Measurements from ENCODE around the gene CFD. TPM values are rescaled to one million over a fixed set of nuclear protein-coding genes. Genes with fewer than 3 reads are reported as not detected.

Gene CFD
- total RNA-seq: 0.55 TPM in 1 of 2 replicates, not detected in the other

GRCh38 chr19:858868-859843 is at the start of gene CFD:
Gene CFD, plus strand, starts transcription at chr19:859664. Its CDS starts 26 bp downstream, at chr19:859690.

GRCh38 chr19:821825-822503 is 37.5 kb upstream of the CFD start, which contains the start of gene PLPPR3:
Gene PLPPR3, minus strand, starts transcription at chr19:821955. Its CDS starts 396 bp downstream, at chr19:821559.

GRCh38 chr19:827710-828321 is 31.6 kb upstream of the CFD start, which contains the start of gene AZU1:
Gene AZU1, plus strand, starts transcription at chr19:827837. Its CDS starts 10 bp downstream, at chr19:827847.

GRCh38 chr19:840519-841206 is 18.8 kb upstream of the CFD start, which contains the start of gene PRTN3:
Gene PRTN3, plus strand, starts transcription at chr19:840999. Its CDS starts 10 bp downstream, at chr19:841009.

GRCh38 chr19:852136-853013 is 7.1 kb upstream of the CFD start, which contains the start of gene ELANE:
Gene ELANE, plus strand, starts transcription at chr19:852303. Its CDS starts 26 bp downstream, at chr19:852329.

GRCh38 chr19:892894-893689 is 33.6 kb downstream of the CFD start, which contains the start of the genes MED16 and RNU6-9:
Gene MED16, minus strand, starts transcription at chr19:893187. Its CDS starts 2,056 bp downstream, at chr19:891131.
Gene RNU6-9, plus strand, starts transcription at chr19:893484.

Other genes starting within 250 kb of the CFD start
- gene POLRMT, start 226.1 kb upstream of the CFD start, total RNA-seq: 26.4 and 36.2 TPM in 2 replicates
- gene FGF22, start 219.8 kb upstream of the CFD start, total RNA-seq: not detected in 2 replicates
- 126 and 152 TPM in 2 replicates for gene RNF126, start 196.4 kb upstream of the CFD start, total RNA-seq
- gene FSTL3, start 183.3 kb upstream of the CFD start, total RNA-seq: 259 and 303 TPM in 2 replicates
- not detected in 2 replicates for gene PRSS57, start 164.2 kb upstream of the CFD start, total RNA-seq
- gene PALM, start 150.7 kb upstream of the CFD start, total RNA-seq: 0.11 TPM in 1 of 2 replicates, not detected in the other
- 7.2 and 12.6 TPM in 2 replicates for gene MISP, start 108.6 kb upstream of the CFD start, total RNA-seq
- gene PTBP1, start 62.2 kb upstream of the CFD start, total RNA-seq: 216 and 283 TPM in 2 replicates
- gene PLPPR3, start 37.7 kb upstream of the CFD start, total RNA-seq: 0.27 TPM in 1 of 2 replicates, not detected in the other
- gene AZU1, start 31.8 kb upstream of the CFD start, total RNA-seq: not detected in 2 replicates
- not detected in 2 replicates for gene PRTN3, start 18.7 kb upstream of the CFD start, total RNA-seq
- gene ELANE, start 7.4 kb upstream of the CFD start, total RNA-seq: not detected in 2 replicates
- gene MED16, start 33.5 kb downstream of the CFD start, total RNA-seq: 33.8 and 34.7 TPM in 2 replicates
- not detected in 2 replicates for gene RNU6-9, start 33.8 kb downstream of the CFD start, total RNA-seq
- gene R3HDM4, start 53.6 kb downstream of the CFD start, total RNA-seq: 60.8 and 91.1 TPM in 2 replicates
- not detected in 2 replicates for gene KISS1R, start 57.7 kb downstream of the CFD start, total RNA-seq
- 4.5 and 4.8 TPM in 2 replicates for gene ARID3A, start 66.4 kb downstream of the CFD start, total RNA-seq
- gene WDR18, start 124.7 kb downstream of the CFD start, total RNA-seq: 68.2 and 87.6 TPM in 2 replicates
- gene GRIN3B, start 140.8 kb downstream of the CFD start, total RNA-seq: 0.95 and 2.3 TPM in 2 replicates
- 142 and 147 TPM in 2 replicates for gene TMEM259, start 161.5 kb downstream of the CFD start, total RNA-seq
- gene RNU6-2, start 161.9 kb downstream of the CFD start, total RNA-seq: not detected in 2 replicates
- 239 and 254 TPM in 2 replicates for gene CNN2, start 166.9 kb downstream of the CFD start, total RNA-seq
- 14.0 and 24.3 TPM in 2 replicates for gene ABCA7, start 180.4 kb downstream of the CFD start, total RNA-seq
- 3.2 and 5.4 TPM in 2 replicates for gene ARHGAP45, start 207.5 kb downstream of the CFD start, total RNA-seq
- gene POLR2E, start 235.7 kb downstream of the CFD start, total RNA-seq: 125 and 242 TPM in 2 replicates
- gene GPX4, start 244.3 kb downstream of the CFD start, total RNA-seq: 302 and 333 TPM in 2 replicates